HUES64 (cell line): ENCODE data around the gene PRXL2C. TPM values are rescaled to one million over a fixed set of nuclear protein-coding genes. Genes with fewer than 3 reads are reported as not detected.
"Not testable (repeated sequence)": the region's sequence is repeated elsewhere in the genome, so short reads cannot be mapped to it uniquely, and the experiment has no call there.

Experiments used
- H3K27ac ChIP-seq: 2 replicates; pipeline ENCODE4 v1.7.0; 2013; ENCODE audit warnings: low read depth, low read length, inconsistent platforms
- H3K27me3 ChIP-seq: 2 replicates; pipeline ENCODE4 v1.6.1; 2013; ENCODE audit warnings: mild to moderate bottlenecking, low read length; ENCODE audit not compliant: insufficient read depth
- H3K36me3 ChIP-seq: 2 replicates; pipeline ENCODE4 v1.6.1; 2013; ENCODE audit warnings: mild to moderate bottlenecking, low read length; ENCODE audit not compliant: insufficient read depth
- H3K4me1 ChIP-seq: 2 replicates; pipeline ENCODE4 v1.6.1; 2013; ENCODE audit warnings: mild to moderate bottlenecking, low read length, moderate library complexity; ENCODE audit not compliant: insufficient read depth
- H3K4me3 ChIP-seq: 2 replicates; pipeline ENCODE4 v1.5.1; 2013; ENCODE audit warnings: mild to moderate bottlenecking, low read length, moderate library complexity
- H3K9ac ChIP-seq: 2 replicates; pipeline ENCODE4 v1.6.1; 2013; ENCODE audit warnings: mild to moderate bottlenecking, low read depth, low read length
- H3K9me3 ChIP-seq: 2 replicates; pipeline ENCODE4 v1.6.1; 2013; ENCODE audit warnings: low read depth, low read length; ENCODE audit not compliant: insufficient read depth
- WGBS: fragments of 150-250, 120-280 bp; methylation state at CpG from one replicate; pipeline ENCODE4 v1.1.7; 2013; ENCODE audit warnings: missing lambda C conversion rate; 5-methylcytosine and 5-hydroxymethylcytosine counted together
- polyA plus RNA-seq, 2 experiments: library from polyadenylated mRNA; stranded (reverse); fragments of 50-300 nt; gene quantifications; one replicate each; pipeline ENCODE4 v1.2.3, GENCODE V29; 2013

Gene PRXL2C
- polyA plus RNA-seq (2013, experiment 1 of 2), result 4.3 TPM
- polyA plus RNA-seq (2013, experiment 2 of 2), result 4.3 TPM

GRCh38 chr9:96655198-96655851 lies at the start of gene PRXL2C:
TSS of gene PRXL2C (minus strand) at chr9:96655317. CDS start at chr9:96655281, 36 bp downstream.
- Histone ChIP-seq H3K27ac (peak within 1 kb of the TSS; percentile 48; the same call in 1 of the 2 replicates), H3K9me3 (no peaks in the 10 kb centered on the region), H3K27me3 (peaks cover 7% of the 10 kb centered on the region; the same call in 1 of the 2 replicates), H3K4me1 (no peaks in the 10 kb centered on the region), H3K4me3 (peak within 1 kb of the TSS; percentile 91), H3K36me3 (peaks cover 4% of the 10 kb centered on the region), H3K9ac (peak within 1 kb of the TSS; percentile 78)
- WGBS, result 2% methylated on average over 55 of the region's 57 CpGs

- H3K27me3 ChIP-seq, H3K4me3 ChIP-seq, H3K4me1 ChIP-seq, H3K36me3 ChIP-seq, H3K9ac ChIP-seq, H3K27ac ChIP-seq: not testable (repeated sequence)
- H3K9me3 ChIP-seq, result peaks cover 65% of the 10 kb centered on the region
- WGBS, result 94% methylated on average over 23 of the region's 30 CpGs
Measured at GRCh38 chr9:96700721-96701375, 45.7 kb upstream of the PRXL2C start.

- Histone ChIP-seq H3K27ac (no peak overlapping the region), H3K36me3 (peaks cover 5% of the 10 kb centered on the region; the same call in 1 of the 2 replicates), H3K4me1 (no peaks in the 10 kb centered on the region), H3K27me3 (no peaks in the 10 kb centered on the region), H3K4me3 (no peak overlapping the region), H3K9ac (no peak overlapping the region), H3K9me3 (peaks cover 34% of the 10 kb centered on the region)
- 67% methylated on average over 1 of the region's 1 CpG for WGBS
Measured at GRCh38 chr9:96691326-96691725, 36.2 kb upstream of the PRXL2C start.

- H3K9me3 ChIP-seq, result peaks cover 17% of the 10 kb centered on the region
- H3K36me3 ChIP-seq, result peaks cover 5% of the 10 kb centered on the region; the same call in 1 of the 2 replicates
- 93% methylated on average over 8 of the region's 8 CpGs for WGBS
- H3K4me3 ChIP-seq, result no peak overlapping the region
- no peak overlapping the region for H3K9ac ChIP-seq
- no peaks in the 10 kb centered on the region for H3K27me3 ChIP-seq
- H3K4me1 ChIP-seq, result no peaks in the 10 kb centered on the region
- no peak overlapping the region for H3K27ac ChIP-seq
Measured at GRCh38 chr9:96688745-96689464, 33.8 kb upstream of the PRXL2C start.

- Histone ChIP-seq H3K4me1 (no peaks in the 10 kb centered on the region), H3K9ac (no peak overlapping the region), H3K27ac (no peak overlapping the region), H3K27me3 (no peaks in the 10 kb centered on the region), H3K4me3 (no peak overlapping the region), H3K36me3 (peaks cover 5% of the 10 kb centered on the region; the same call in 1 of the 2 replicates), H3K9me3 (peaks cover 10% of the 10 kb centered on the region)
- WGBS, result 88% methylated on average over 5 of the region's 5 CpGs
Measured at GRCh38 chr9:96688187-96688586, 33.1 kb upstream of the PRXL2C start.

GRCh38 chr9:96686638-96687335 lies 31.7 kb upstream of the PRXL2C start:
- Histone ChIP-seq H3K9me3 (peaks cover 7% of the 10 kb centered on the region; the same call in 1 of the 2 replicates), H3K27ac (peak overlapping the region; percentile 75), H3K27me3 (no peaks in the 10 kb centered on the region), H3K4me1 (no peaks in the 10 kb centered on the region), H3K36me3 (peaks cover 1% of the 10 kb centered on the region; the same call in 1 of the 2 replicates), H3K9ac (peak overlapping the region; percentile 68), H3K4me3 (peak overlapping the region; percentile 84)
- 4% methylated on average over 62 of the region's 62 CpGs for WGBS

- no peaks in the 10 kb centered on the region for H3K36me3 ChIP-seq
- H3K4me1 ChIP-seq, result no peaks in the 10 kb centered on the region
- no peak overlapping the region for H3K27ac ChIP-seq
- no peaks in the 10 kb centered on the region for H3K9me3 ChIP-seq
- no peak overlapping the region for H3K9ac ChIP-seq
- no peak overlapping the region for H3K4me3 ChIP-seq
- no peaks in the 10 kb centered on the region for H3K27me3 ChIP-seq
- 90% methylated on average over 4 of the region's 4 CpGs for WGBS
Measured at GRCh38 chr9:96680812-96681499, 25.8 kb upstream of the PRXL2C start.

GRCh38 chr9:96674906-96675538 lies 19.9 kb upstream of the PRXL2C start:
- H3K4me1 ChIP-seq, result no peaks in the 10 kb centered on the region
- H3K9ac ChIP-seq, result no peak overlapping the region
- H3K27me3 ChIP-seq, result no peaks in the 10 kb centered on the region
- no peak overlapping the region for H3K27ac ChIP-seq
- peaks cover 5% of the 10 kb centered on the region for H3K9me3 ChIP-seq
- no peaks in the 10 kb centered on the region for H3K36me3 ChIP-seq
- no peak overlapping the region for H3K4me3 ChIP-seq

GRCh38 chr9:96673786-96674185 lies 18.7 kb upstream of the PRXL2C start:
- H3K27me3 ChIP-seq, H3K4me1 ChIP-seq, H3K9me3 ChIP-seq, H3K27ac ChIP-seq, H3K36me3 ChIP-seq, H3K9ac ChIP-seq, H3K4me3 ChIP-seq: not testable (repeated sequence)
- WGBS, result 98% methylated on average over 4 of the region's 4 CpGs

- H3K27me3 ChIP-seq, result no peaks in the 10 kb centered on the region
- H3K9me3 ChIP-seq, result peaks cover 5% of the 10 kb centered on the region
- WGBS, result 95% methylated on average over 20 of the region's 20 CpGs
- no peaks in the 10 kb centered on the region for H3K4me1 ChIP-seq
- no peaks in the 10 kb centered on the region for H3K36me3 ChIP-seq
- H3K9ac ChIP-seq, result no peak overlapping the region
- H3K27ac ChIP-seq, result no peak overlapping the region
- no peak overlapping the region for H3K4me3 ChIP-seq
Measured at GRCh38 chr9:96668868-96669534, 13.9 kb upstream of the PRXL2C start.
